HepG2 (cell line): ENCODE measurements around the gene SNN. TPM values are rescaled to one million over a fixed set of nuclear protein-coding genes. Genes with fewer than 3 reads are reported as not detected.

Experiments
- ATAC-seq: fragments of 200-7000 bp; cut with Tn5 transposase; 3 replicates; pipeline ENCODE4 v1.9.1; 2020; ENCODE audit warnings: mild to moderate bottlenecking, moderate library complexity
- BruUV-seq: library from RNA; stranded (reverse); fragments of 400-500 nt; replicated peaks from 2 replicates; lab custom pipeline; 2021; lab: Mats Ljungman, UMichigan
- CTCF ChIA-PET: fragments of 300-600 bp; formaldehyde crosslinking; extraction: SDS; loops from one replicate; lab custom pipeline; 2021; ENCODE audit warnings: low total read pairs, inconsistent platforms, low intra/inter-chr PET ratio; lab: Yijun Ruan, JAX
- POLR2A ChIA-PET: fragments of 350-600 bp; sonication (Branson Sonifier 250); formaldehyde crosslinking; loops from one replicate; lab custom pipeline; 2020; ENCODE audit warnings: antibody characterized with exemption, inconsistent platforms; lab: Yijun Ruan, JAX
- DNase-seq: peaks from one replicate; pipeline ENCODE4 v3.0.0-alpha.2; 2015; ENCODE audit warnings: low spot score
- FAIRE-seq: peaks from 3 replicates; lab custom pipeline; 2011; peaks lifted over from hg19 to GRCh38; lab: Jason Lieb, UNC
- H2AFZ ChIP-seq: one replicate; pipeline ENCODE4 v1.6.1; 2011; ENCODE audit warnings: low read length, inconsistent platforms
- H3K27ac ChIP-seq: fragments of 300-600 bp; 3 replicates; pipeline ENCODE4 v1.8.0; 2011; ENCODE audit warnings: mixed run types, mild to moderate bottlenecking, mixed read lengths, low read length, inconsistent platforms; ENCODE audit not compliant: insufficient read depth; ENCODE audit errors: extremely low read length
- H3K27me3 ChIP-seq, 2 experiments: fragments of 200-600 bp in 1 of 2; 2 replicates in 1 of 2; 3 replicates in 1 of 2; pipeline versions ENCODE4 v1.6.0 to v1.8.0; 2011; ENCODE audit warnings: low read length in 2 of 2, mild to moderate bottlenecking in 2 of 2, moderate library complexity in 2 of 2, inconsistent platforms in 1 of 2; ENCODE audit not compliant: insufficient read depth in 2 of 2, control insufficient read depth in 1 of 2
- H3K36me3 ChIP-seq, 2 experiments: fragments of 200-600 bp in 1 of 2; replicated peaks in 1 of 2; 2 replicates in 1 of 2; 3 replicates in 1 of 2; pipeline versions ENCODE4 v1.5.1 to v1.8.0; 2011; ENCODE audit warnings: low read length in 2 of 2, inconsistent platforms in 1 of 2; ENCODE audit not compliant: insufficient read depth in 2 of 2, control insufficient read depth in 1 of 2
- H3K4me1 ChIP-seq: 2 replicates; pipeline ENCODE4 v1.5.1; 2012; ENCODE audit warnings: low read length, inconsistent platforms; ENCODE audit not compliant: insufficient read depth
- H3K4me2 ChIP-seq: 2 replicates; pipeline ENCODE4 v1.6.0; 2011; ENCODE audit warnings: low read depth, low read length, inconsistent platforms
- H3K4me3 ChIP-seq, 3 experiments: fragments of 200-600 bp in 1 of 3; sonication (generic), shearing (Covaris generic) in 1 of 3; replicated peaks in 1 of 3; 2 replicates each; pipeline ENCODE4 v1.5.1; 2011 to 2016; ENCODE audit warnings: low read length in 3 of 3, inconsistent platforms in 2 of 3, low read depth in 2 of 3, mild to moderate bottlenecking in 2 of 3, control low read depth in 1 of 3, mixed read lengths in 1 of 3; ENCODE audit not compliant: insufficient read depth in 1 of 3
- H3K79me2 ChIP-seq: one replicate; pipeline ENCODE4 v1.6.1; 2011; ENCODE audit warnings: low read length, inconsistent platforms; ENCODE audit not compliant: insufficient read depth
- H3K9ac ChIP-seq: 2 replicates; pipeline ENCODE4 v1.6.0; 2011; ENCODE audit warnings: mild to moderate bottlenecking, low read depth, low read length, inconsistent platforms; ENCODE audit not compliant: insufficient read depth
- H3K9me3 ChIP-seq: 2 replicates; pipeline ENCODE4 v1.5.1; 2012; ENCODE audit warnings: mild to moderate bottlenecking, low read length
- H4K20me1 ChIP-seq: 2 replicates; pipeline ENCODE4 v1.6.0; 2011; ENCODE audit warnings: inconsistent platforms, mild to moderate bottlenecking, low read length, moderate library complexity; ENCODE audit not compliant: insufficient read depth
- CEBPB ChIP-seq: IDR thresholded peaks from 2 replicates; pipeline ENCODE4 v1.6.1; 2011; ENCODE audit warnings: low read depth, low read length, improper control_type of control experiment, borderline replicate concordance
- ERF ChIP-seq: IDR thresholded peaks from 2 replicates; pipeline ENCODE4 v1.6.1; 2018; ENCODE audit warnings: missing biosample characterization, missing genetic modification reagents
- GTF3A ChIP-seq: sonication (generic); formaldehyde crosslinking; conservative IDR thresholded peaks from 2 replicates; pipeline ENCODE4 v1.4.0; 2020; ENCODE audit warnings: mild to moderate bottlenecking, missing genetic modification reagents
- MTF2 ChIP-seq: sonication (generic); formaldehyde crosslinking; IDR thresholded peaks from 2 replicates; pipeline ENCODE4 v1.5.0; 2020; ENCODE audit warnings: missing genetic modification reagents, borderline replicate concordance
- SCMH1 ChIP-seq: sonication (generic); formaldehyde crosslinking; IDR thresholded peaks from 2 replicates; pipeline ENCODE4 v1.9.0; 2021; ENCODE audit warnings: missing genetic modification reagents, mild to moderate bottlenecking, borderline replicate concordance
- XRCC5 ChIP-seq: fragments of 200-400 bp; formaldehyde crosslinking; optimal IDR thresholded peaks from 2 replicates; pipeline ENCODE3; 2017; ENCODE audit warnings: mild to moderate bottlenecking, low read length
- ZNF138 ChIP-seq: sonication (generic); formaldehyde crosslinking; IDR thresholded peaks from 2 replicates; pipeline ENCODE4 v1.5.0; 2020; ENCODE audit warnings: mild to moderate bottlenecking, low read depth, missing genetic modification reagents
- ZNF33A ChIP-seq: sonication (generic); formaldehyde crosslinking; IDR thresholded peaks from 2 replicates; pipeline ENCODE4 v1.5.1; 2020; ENCODE audit warnings: missing genetic modification reagents, mild to moderate bottlenecking, moderate library complexity, borderline replicate concordance
- ZNF34 ChIP-seq: sonication (generic); formaldehyde crosslinking; IDR thresholded peaks from 2 replicates; pipeline ENCODE4 v1.4.0; 2020; ENCODE audit warnings: mild to moderate bottlenecking, missing genetic modification reagents, borderline replicate concordance
- ZNF446 ChIP-seq: sonication (generic); formaldehyde crosslinking; IDR thresholded peaks from 2 replicates; pipeline ENCODE4 v1.5.0; 2020; ENCODE audit warnings: mild to moderate bottlenecking, missing genetic modification reagents
- WGBS: methylation state at CpG from one replicate; pipeline ENCODE4 v1.1.6; 2017; ENCODE audit warnings: low lambda C conversion rate; 5-methylcytosine and 5-hydroxymethylcytosine counted together
- in situ Hi-C: cut with HindIII; loops from 2 replicates; pipeline ENCODE4 v1.10.0; 2017; ENCODE audit warnings: low pct_unique_long_range_greater_than_20kb; ENCODE audit not compliant: extremely low pct_ligation_motif_present
- intact Hi-C: fragments of 100-400 bp; cut with micrococcal nuclease; formaldehyde crosslinking; loops from one replicate; pipeline ENCODE4 v1.10.0; 2022; ENCODE audit not compliant: unreplicated experiment
- polyA plus RNA-seq, 8 experiments: library from polyadenylated mRNA; depleted of rRNA in 3 of 8; stranded (reverse) in 7 of 8; unstranded in 1 of 8; fragments of >200 nt; fragmentation: Illumina TruSeq in 4 of 8; extraction: Trizol in 4 of 8; gene quantifications; 2 replicates each; pipeline versions ENCODE4 v1.2.1 to v1.2.3, GENCODE V29; 2011 to 2016; ENCODE audit warnings: low read depth in 4 of 8, missing spikeins in 1 of 8, mixed read lengths in 1 of 8; ENCODE audit not compliant: insufficient read depth in 1 of 8
- total RNA-seq, 5 experiments: library from RNA; depleted of rRNA; stranded (reverse); fragments of >200 nt; fragmentation: Illumina TruSeq; extraction: Trizol; gene quantifications; 2 replicates each; pipeline ENCODE4 v1.2.3, GENCODE V29; 2016; ENCODE audit warnings: low read depth in 1 of 5
- TF ChIP-seq, protein P1 (sequence below): sonication (generic); formaldehyde crosslinking; IDR thresholded peaks from 2 replicates; pipeline ENCODE4 v1.5.0; 2020; ENCODE audit warnings: mild to moderate bottlenecking, missing genetic modification reagents, borderline replicate concordance
- TF ChIP-seq, protein P2 (sequence below): sonication (generic); formaldehyde crosslinking; IDR thresholded peaks from 2 replicates; pipeline ENCODE4 v1.4.0; 2020; ENCODE audit warnings: missing genetic modification reagents

Gene SNN
- total and polyA plus RNA-seq, 2 of the 13 experiments (the other 11 are each of a cell fraction or from before 2014, with no cell fraction given) = 5.2 to 8.4 TPM

DNA sequence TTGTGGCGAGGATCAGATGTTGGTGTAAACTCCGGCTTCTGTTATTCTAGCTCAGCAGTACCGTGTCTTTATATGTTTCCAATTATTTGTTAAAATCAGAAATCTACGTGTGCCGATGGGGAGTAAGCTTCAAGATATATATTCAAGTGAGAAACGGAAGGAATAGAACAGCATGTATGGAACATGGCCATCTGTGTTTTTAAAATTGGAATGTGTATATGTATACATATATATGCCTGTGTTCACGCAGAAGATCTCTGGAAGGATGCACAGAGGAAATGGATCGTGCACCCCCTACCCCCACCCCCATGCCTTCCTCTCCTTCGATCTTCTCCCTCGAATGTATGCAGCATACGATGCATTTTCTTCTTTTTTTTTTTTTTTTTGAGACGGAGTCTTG lies 7.7 kb upstream of the SNN start:
- H3K36me3 ChIP-seq = no peaks in the 10 kb centered on the region
- POLR2A ChIA-PET = no interaction called here
- H3K4me1 ChIP-seq = peaks cover 34% of the 10 kb centered on the region
- 50% methylated on average over 12 of the region's 12 CpGs for WGBS
- intact Hi-C loops = no loop called here
- CTCF ChIA-PET = no interaction called here
- no peak for FAIRE-seq
- no peak overlapping the region for H2AFZ ChIP-seq
- no peak overlapping the region for H3K4me3 ChIP-seq
- no peaks in the 10 kb centered on the region; the same call in 1 of the 2 replicates for H4K20me1 ChIP-seq
- no peak overlapping the region for H3K9ac ChIP-seq
- no peak overlapping the region for H3K27ac ChIP-seq
- TF ChIP-seq XRCC5 (no peak), ZNF138 (CRISPR knock-in tag) (no peak), GTF3A (CRISPR knock-in tag) (no peak), SCMH1 (no peak), CEBPB (no peak), ERF (no peak), MTF2 (CRISPR knock-in tag) (no peak), ZNF33A (no peak), ZNF446 (no peak), ZNF34 (no peak)
- TF ChIP-seq, protein P1, sequence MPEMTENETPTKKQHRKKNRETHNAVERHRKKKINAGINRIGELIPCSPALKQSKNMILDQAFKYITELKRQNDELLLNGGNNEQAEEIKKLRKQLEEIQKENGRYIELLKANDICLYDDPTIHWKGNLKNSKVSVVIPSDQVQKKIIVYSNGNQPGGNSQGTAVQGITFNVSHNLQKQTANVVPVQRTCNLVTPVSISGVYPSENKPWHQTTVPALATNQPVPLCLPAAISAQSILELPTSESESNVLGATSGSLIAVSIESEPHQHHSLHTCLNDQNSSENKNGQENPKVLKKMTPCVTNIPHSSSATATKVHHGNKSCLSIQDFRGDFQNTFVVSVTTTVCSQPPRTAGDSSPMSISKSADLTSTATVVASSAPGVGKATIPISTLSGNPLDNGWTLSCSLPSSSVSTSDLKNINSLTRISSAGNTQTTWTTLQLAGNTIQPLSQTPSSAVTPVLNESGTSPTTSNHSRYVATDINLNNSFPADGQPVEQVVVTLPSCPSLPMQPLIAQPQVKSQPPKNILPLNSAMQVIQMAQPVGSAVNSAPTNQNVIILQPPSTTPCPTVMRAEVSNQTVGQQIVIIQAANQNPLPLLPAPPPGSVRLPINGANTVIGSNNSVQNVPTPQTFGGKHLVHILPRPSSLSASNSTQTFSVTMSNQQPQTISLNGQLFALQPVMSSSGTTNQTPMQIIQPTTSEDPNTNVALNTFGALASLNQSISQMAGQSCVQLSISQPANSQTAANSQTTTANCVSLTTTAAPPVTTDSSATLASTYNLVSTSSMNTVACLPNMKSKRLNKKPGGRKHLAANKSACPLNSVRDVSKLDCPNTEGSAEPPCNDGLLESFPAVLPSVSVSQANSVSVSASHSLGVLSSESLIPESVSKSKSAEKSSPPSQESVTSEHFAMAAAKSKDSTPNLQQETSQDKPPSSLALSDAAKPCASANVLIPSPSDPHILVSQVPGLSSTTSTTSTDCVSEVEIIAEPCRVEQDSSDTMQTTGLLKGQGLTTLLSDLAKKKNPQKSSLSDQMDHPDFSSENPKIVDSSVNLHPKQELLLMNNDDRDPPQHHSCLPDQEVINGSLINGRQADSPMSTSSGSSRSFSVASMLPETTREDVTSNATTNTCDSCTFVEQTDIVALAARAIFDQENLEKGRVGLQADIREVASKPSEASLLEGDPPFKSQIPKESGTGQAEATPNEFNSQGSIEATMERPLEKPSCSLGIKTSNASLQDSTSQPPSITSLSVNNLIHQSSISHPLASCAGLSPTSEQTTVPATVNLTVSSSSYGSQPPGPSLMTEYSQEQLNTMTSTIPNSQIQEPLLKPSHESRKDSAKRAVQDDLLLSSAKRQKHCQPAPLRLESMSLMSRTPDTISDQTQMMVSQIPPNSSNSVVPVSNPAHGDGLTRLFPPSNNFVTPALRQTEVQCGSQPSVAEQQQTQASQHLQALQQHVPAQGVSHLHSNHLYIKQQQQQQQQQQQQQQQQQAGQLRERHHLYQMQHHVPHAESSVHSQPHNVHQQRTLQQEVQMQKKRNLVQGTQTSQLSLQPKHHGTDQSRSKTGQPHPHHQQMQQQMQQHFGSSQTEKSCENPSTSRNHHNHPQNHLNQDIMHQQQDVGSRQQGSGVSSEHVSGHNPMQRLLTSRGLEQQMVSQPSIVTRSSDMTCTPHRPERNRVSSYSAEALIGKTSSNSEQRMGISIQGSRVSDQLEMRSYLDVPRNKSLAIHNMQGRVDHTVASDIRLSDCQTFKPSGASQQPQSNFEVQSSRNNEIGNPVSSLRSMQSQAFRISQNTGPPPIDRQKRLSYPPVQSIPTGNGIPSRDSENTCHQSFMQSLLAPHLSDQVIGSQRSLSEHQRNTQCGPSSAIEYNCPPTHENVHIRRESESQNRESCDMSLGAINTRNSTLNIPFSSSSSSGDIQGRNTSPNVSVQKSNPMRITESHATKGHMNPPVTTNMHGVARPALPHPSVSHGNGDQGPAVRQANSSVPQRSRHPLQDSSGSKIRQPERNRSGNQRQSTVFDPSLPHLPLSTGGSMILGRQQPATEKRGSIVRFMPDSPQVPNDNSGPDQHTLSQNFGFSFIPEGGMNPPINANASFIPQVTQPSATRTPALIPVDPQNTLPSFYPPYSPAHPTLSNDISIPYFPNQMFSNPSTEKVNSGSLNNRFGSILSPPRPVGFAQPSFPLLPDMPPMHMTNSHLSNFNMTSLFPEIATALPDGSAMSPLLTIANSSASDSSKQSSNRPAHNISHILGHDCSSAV = no peak
- TF ChIP-seq, protein P2, sequence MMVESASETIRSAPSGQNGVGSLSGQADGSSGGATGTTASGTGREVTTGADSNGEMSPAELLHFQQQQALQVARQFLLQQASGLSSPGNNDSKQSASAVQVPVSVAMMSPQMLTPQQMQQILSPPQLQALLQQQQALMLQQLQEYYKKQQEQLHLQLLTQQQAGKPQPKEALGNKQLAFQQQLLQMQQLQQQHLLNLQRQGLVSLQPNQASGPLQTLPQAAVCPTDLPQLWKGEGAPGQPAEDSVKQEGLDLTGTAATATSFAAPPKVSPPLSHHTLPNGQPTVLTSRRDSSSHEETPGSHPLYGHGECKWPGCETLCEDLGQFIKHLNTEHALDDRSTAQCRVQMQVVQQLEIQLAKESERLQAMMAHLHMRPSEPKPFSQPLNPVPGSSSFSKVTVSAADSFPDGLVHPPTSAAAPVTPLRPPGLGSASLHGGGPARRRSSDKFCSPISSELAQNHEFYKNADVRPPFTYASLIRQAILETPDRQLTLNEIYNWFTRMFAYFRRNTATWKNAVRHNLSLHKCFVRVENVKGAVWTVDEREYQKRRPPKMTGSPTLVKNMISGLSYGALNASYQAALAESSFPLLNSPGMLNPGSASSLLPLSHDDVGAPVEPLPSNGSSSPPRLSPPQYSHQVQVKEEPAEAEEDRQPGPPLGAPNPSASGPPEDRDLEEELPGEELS (CRISPR knock-in tag) = no peak
- TF ChIP-seq, all 625 proteins: peak for 0
- DNase-seq (no peak), ATAC-seq (no peak)
- in situ Hi-C loops = no loop called here
- no peaks in the 10 kb centered on the region for H3K79me2 ChIP-seq
- H3K4me2 ChIP-seq = no peak overlapping the region
- H3K9me3 ChIP-seq = no peaks in the 10 kb centered on the region
- peaks cover 6 to 49% of the 10 kb centered on the region in 2 experiments for H3K27me3 ChIP-seq
- no TSS peak for BruUV-seq
